ENCODE results near the gene NUDT19.

Gene NUDT19

GRCh38 chr19:32751066-32751465 is 59.4 kb downstream of the NUDT19 start:
- TF ChIP-seq CTCF (conservative IDR thresholded peaks at IDR 0.05; ENCODE audit: low read length): no peak
- TF ChIP-seq EZH2phosphoT487 (IDR thresholded peaks at IDR 0.05; ENCODE audit: borderline replicate concordance): no peak
- peaks cover 8% of the 10 kb centered on the region for H3K4me1 ChIP-seq (ENCODE audit: insufficient read depth, low read length, poor library complexity, severe bottlenecking)

GRCh38 chr19:32757189-32757588 is 65.6 kb downstream of the NUDT19 start:
- TF ChIP-seq EZH2phosphoT487 (IDR thresholded peaks at IDR 0.05; ENCODE audit: borderline replicate concordance) (no peak), CTCF (conservative IDR thresholded peaks at IDR 0.05; ENCODE audit: low read length) (no peak)
- Histone ChIP-seq H3K9ac (ENCODE audit: low read depth, low read length, poor library complexity, severe bottlenecking) (no peak overlapping the region), H3K4me3 (ENCODE audit: low read length, poor library complexity, severe bottlenecking) (no peak overlapping the region), H3K36me3 (ENCODE audit: insufficient read depth, low read length) (no peaks in the 10 kb centered on the region), H3K4me2 (ENCODE audit: low read depth, low read length, poor library complexity, severe bottlenecking) (no peak overlapping the region), H3K4me1 (ENCODE audit: insufficient read depth, low read length, poor library complexity, severe bottlenecking) (no peaks in the 10 kb centered on the region), H3K79me2 (ENCODE audit: insufficient read depth, low read length) (no peaks in the 10 kb centered on the region), H3K27me3 (ENCODE audit: insufficient read depth, low read length, poor library complexity, severe bottlenecking) (no peaks in the 10 kb centered on the region), H3K9me2 (replicated peaks; ENCODE audit: low read depth, low read length) (no peaks in the 10 kb centered on the region), H4K20me1 (ENCODE audit: insufficient read depth, low read length, poor library complexity, severe bottlenecking) (no peaks in the 10 kb centered on the region), H2AFZ (ENCODE audit: low read length) (no peak overlapping the region), H3K9me3 (ENCODE audit: insufficient read depth, low read depth, low read length) (0 out of 2 replicates have a peak, but pooled peaks cover 4% of the 10 kb centered on the region), H3F3A (ENCODE audit: low read depth) (no peaks in the 10 kb centered on the region)

More at GRCh38 chr19:32751066-32751465, 59.4 kb downstream of the NUDT19 start:
- Histone ChIP-seq H3K4me2 (ENCODE audit: low read depth, low read length, poor library complexity, severe bottlenecking) (no peak overlapping the region), H3K9me2 (replicated peaks; ENCODE audit: low read depth, low read length) (no peaks in the 10 kb centered on the region), H4K20me1 (ENCODE audit: insufficient read depth, low read length, poor library complexity, severe bottlenecking) (no peaks in the 10 kb centered on the region), H3K9ac (ENCODE audit: low read depth, low read length, poor library complexity, severe bottlenecking) (no peak overlapping the region), H3K4me3 (ENCODE audit: low read length, poor library complexity, severe bottlenecking) (no peak overlapping the region), H3K36me3 (ENCODE audit: insufficient read depth, low read length) (no peaks in the 10 kb centered on the region), H3K27me3 (ENCODE audit: insufficient read depth, low read length, poor library complexity, severe bottlenecking) (no peaks in the 10 kb centered on the region), H3K79me2 (ENCODE audit: insufficient read depth, low read length) (no peaks in the 10 kb centered on the region), H3K9me3 (ENCODE audit: insufficient read depth, low read depth, low read length) (no peaks in the 10 kb centered on the region), H3F3A (ENCODE audit: low read depth) (peaks cover 9% of the 10 kb centered on the region; the same call in 1 of the 2 replicates), H2AFZ (ENCODE audit: low read length) (no peak overlapping the region)
